ENCODE data around the gene BCAS4. TPM values are rescaled to one million over a fixed set of nuclear protein-coding genes. Genes with fewer than 3 reads are reported as not detected.

Gene BCAS4
- total RNA-seq, 1 donor: 13.7 TPM

DNA sequence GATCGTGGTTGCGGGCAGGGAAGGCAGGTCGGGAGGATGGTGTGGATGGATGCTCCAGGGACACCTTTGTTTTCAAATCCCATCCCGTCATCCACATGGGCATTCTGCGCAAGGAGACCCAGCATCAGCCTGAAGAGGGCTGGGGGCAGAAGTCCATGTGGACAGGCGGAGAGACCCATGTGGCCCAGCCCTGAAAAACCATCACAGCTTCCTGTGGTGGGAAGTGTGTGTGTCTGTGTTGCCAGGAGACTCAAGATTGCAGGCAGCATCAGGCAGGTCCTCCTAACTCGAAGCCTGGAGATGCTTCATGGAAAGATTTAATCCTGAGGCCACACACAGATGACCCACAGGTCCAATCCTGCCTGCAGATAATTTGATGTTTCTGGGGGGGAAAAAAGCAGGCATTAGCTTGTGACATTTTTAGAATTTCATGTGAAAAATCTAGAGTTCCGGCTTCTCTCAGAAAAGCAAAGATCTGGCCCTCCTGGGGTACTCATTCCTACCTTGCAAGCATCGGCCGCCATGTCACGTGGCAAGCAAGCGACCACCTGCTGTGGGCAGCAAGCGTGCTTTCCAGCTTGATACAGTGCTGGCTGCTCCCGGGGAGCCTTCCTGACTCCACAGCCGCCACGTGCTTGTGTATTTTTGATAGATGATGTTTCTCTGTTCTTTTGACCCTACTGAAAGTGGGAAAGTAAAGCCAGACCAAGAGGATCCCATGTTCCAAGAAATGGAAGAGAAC is 25.8 kb downstream of the BCAS4 start:
- H3K27me3 ChIP-seq (ENCODE audit: insufficient read depth, low read length): no peaks in the 10 kb centered on the region
- H3K9me3 ChIP-seq (ENCODE audit: low read depth, low read length): no peaks in the 10 kb centered on the region
- H3K4me3 ChIP-seq (ENCODE audit: low read length): no peak overlapping the region
- H3K4me1 ChIP-seq (ENCODE audit: insufficient read depth, low read length): peaks cover 58% of the 10 kb centered on the region

DNA sequence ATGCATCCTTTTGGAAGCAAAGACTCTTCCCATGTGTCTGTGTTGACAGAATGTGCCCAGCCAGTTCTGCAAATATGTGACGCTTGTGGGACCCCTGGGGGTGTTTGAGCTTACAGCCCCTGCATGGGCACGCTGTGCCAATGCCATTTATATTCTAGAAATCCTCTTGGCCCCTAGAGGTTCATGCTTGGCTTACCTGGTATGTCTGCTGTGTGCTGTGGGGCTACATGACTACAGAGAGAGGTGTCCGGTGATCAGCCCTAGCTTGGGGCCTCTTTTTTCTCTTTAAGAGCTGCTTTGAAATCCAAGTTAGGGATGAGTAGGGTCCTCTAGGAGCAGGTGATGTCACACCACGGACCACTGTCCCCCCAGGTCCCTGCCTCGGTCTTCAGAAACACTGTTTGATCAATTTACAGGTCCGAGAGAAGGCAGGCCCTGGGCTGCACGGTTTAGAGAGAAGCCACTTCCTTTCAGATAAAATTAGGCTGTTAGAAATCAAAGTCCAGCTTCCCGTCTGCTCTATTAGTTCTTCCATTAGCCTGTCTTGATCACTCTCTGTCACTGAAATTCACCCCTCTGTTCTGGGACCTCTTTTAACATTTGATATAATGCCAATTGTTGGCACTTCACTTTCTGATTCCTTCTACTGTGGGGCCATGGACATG is 26.5 kb downstream of the BCAS4 start:
- no peak overlapping the region for H3K4me3 ChIP-seq (ENCODE audit: low read length)
- H3K27me3 ChIP-seq (ENCODE audit: insufficient read depth, low read length): no peaks in the 10 kb centered on the region
- H3K9me3 ChIP-seq (ENCODE audit: low read depth, low read length): no peaks in the 10 kb centered on the region
- peaks cover 51% of the 10 kb centered on the region for H3K4me1 ChIP-seq (ENCODE audit: insufficient read depth, low read length)

DNA sequence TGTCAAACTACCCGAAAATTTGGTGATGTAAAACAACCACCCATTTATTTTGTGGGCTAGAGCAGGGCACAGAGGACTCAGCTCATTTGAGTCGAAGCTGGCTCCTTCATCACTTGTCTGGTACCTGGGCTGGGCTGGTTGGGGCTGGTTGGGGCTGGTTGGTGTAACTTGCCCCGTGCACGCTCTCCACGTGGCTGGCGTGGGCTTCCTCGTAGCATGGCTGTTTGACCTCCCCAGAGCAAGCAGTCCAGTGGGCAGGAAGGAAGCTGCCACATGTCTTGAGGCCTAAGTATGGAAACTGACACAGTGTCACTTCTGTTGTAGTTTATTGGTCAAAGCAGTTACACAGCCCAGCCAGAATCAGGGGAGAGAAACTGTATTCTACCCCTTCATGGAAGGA is 27.1 kb downstream of the BCAS4 start:
- no peaks in the 10 kb centered on the region for H3K27me3 ChIP-seq (ENCODE audit: insufficient read depth, low read length)
- no peaks in the 10 kb centered on the region for H3K9me3 ChIP-seq (ENCODE audit: low read depth, low read length)
- peaks cover 48% of the 10 kb centered on the region for H3K4me1 ChIP-seq (ENCODE audit: insufficient read depth, low read length)
- H3K4me3 ChIP-seq (ENCODE audit: low read length): no peak overlapping the region

DNA sequence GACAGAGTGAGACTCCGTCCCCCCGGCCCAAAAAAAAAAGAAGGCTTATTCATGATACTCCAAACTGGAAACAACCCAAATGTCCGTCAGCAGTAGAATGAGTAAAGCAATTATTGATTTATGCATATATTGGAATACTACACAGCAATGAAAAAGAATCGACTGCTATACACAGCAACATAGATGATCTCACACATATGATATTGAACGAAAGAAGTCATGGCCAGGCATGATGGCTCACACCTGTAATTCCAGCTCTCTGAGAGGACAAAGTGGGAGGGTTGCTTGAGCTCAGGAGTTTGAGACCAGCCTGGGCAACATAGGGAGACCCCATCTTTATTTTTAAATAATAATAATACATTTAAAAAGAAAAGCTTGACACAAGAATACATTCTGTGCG is 28.5 kb downstream of the BCAS4 start:
- peaks cover 35% of the 10 kb centered on the region for H3K4me1 ChIP-seq (ENCODE audit: insufficient read depth, low read length)
- no peaks in the 10 kb centered on the region for H3K27me3 ChIP-seq (ENCODE audit: insufficient read depth, low read length)
- H3K9me3 ChIP-seq (ENCODE audit: low read depth, low read length): no peaks in the 10 kb centered on the region
- no peak overlapping the region for H3K4me3 ChIP-seq (ENCODE audit: low read length)

DNA sequence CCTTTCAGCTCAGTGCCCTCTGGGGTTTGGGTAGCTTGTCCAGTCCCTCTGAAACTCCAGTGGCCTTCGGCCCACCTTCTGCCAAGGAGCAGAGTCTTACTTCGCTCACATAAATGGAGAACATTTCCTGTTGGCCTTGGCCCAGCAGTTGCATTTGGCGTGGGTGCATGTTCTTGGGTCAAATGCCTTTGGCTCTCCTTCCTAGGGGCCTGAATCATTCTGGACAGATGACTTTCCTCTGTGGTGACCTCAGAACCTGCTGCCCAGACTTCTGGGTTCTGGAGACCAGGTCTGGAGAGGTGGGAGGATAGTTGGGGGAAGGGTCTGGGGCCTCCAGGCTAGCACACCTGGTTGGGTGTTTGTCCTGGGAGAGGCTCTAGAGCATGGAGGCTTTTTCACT is 29.3 kb downstream of the BCAS4 start:
- peaks cover 27% of the 10 kb centered on the region for H3K4me1 ChIP-seq (ENCODE audit: insufficient read depth, low read length)
- H3K9me3 ChIP-seq (ENCODE audit: low read depth, low read length): no peaks in the 10 kb centered on the region

DNA sequence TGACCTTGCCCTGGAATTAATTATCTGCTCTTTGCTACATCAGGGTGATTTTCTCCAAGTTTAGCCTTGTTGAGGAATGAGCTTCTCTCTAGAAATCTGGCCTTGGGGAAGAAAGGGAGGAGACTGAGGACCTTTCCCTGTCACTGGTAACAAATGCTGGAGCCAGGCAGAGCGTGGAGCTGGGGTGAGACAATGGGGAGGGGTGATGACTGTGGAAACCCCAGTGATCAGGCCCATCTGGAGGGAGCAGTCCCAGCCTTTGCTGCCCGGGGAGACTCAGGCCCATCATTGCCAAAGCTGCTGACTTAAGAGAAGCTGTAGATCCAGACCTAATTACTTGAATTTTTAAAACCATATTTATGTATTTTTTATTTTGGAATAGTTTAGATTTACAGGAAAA is 31.3 kb downstream of the BCAS4 start:
- no peak overlapping the region for H3K4me3 ChIP-seq (ENCODE audit: low read length)
- no peaks in the 10 kb centered on the region for H3K9me3 ChIP-seq (ENCODE audit: low read depth, low read length)
- H3K4me1 ChIP-seq (ENCODE audit: insufficient read depth, low read length): peaks cover 13% of the 10 kb centered on the region
- H3K27me3 ChIP-seq (ENCODE audit: insufficient read depth, low read length): no peaks in the 10 kb centered on the region

More for the DNA sequence above, 29.3 kb downstream of the BCAS4 start:
- no peak overlapping the region for H3K4me3 ChIP-seq (ENCODE audit: low read length)
- no peaks in the 10 kb centered on the region for H3K27me3 ChIP-seq (ENCODE audit: insufficient read depth, low read length)

DNA sequence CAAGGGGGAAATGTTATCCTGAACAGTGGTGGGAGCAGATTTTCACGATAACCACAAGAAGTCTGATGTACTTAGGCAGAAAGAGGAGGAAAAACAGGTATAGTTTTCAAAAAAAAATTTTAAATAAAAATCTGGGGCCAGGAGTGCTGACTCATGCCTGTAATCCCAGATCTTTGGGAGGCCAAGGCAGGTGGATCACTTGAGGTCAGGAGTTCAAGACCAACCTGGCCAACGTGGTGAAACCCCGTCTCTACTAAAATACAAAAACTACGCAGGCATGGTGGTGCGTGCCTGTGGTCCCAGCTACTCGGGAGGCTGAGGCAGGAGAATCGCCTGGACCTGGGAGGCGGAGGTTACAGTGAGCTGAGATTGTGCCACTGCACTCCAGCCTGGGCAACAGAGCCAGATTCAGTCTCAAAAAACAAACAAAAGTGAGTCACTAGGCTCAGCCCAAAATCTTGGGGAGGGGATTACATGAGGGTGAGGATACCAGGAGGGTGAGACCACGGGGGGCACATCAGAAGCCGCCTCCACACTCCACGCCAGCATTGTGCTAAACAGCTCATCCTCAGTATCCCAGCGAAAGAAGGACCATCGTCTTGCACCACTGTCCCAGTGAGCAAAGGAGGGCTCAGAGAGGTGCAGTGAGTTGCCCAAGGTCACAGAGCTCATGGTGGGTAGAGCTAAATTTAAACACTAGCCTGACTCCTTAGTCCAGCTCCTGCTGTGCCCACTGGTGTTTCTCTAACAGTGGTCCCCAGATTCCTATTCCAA is 33.7 kb downstream of the BCAS4 start:
- no peak overlapping the region for H3K4me3 ChIP-seq (ENCODE audit: low read length)
- no peaks in the 10 kb centered on the region for H3K27me3 ChIP-seq (ENCODE audit: insufficient read depth, low read length)
- no peaks in the 10 kb centered on the region for H3K4me1 ChIP-seq (ENCODE audit: insufficient read depth, low read length)
- H3K9me3 ChIP-seq (ENCODE audit: low read depth, low read length): no peaks in the 10 kb centered on the region

DNA sequence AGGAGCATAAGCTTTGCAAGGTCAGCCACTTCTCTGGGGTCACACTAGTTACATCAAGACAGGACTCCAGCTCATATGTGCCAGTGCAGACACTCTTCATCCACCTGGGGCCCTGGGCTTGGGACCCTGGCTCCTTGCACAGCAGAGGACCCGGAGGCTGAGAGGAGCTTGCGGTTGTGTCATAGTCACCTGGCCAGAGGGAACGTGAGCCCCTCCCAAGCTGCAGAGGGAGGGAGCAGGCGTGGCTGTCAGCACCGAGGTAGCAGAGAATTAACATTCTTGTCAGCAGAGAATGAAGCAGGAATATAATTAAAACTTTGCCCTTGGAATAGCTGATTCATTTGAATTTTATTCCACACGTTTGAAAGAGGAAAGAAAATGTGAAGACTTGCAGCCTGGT is 36.8 kb downstream of the BCAS4 start:
- H3K4me3 ChIP-seq (ENCODE audit: low read length): no peak overlapping the region
- H3K27me3 ChIP-seq (ENCODE audit: insufficient read depth, low read length): no peaks in the 10 kb centered on the region
- H3K4me1 ChIP-seq (ENCODE audit: insufficient read depth, low read length): no peaks in the 10 kb centered on the region
- H3K9me3 ChIP-seq (ENCODE audit: low read depth, low read length): no peaks in the 10 kb centered on the region

DNA sequence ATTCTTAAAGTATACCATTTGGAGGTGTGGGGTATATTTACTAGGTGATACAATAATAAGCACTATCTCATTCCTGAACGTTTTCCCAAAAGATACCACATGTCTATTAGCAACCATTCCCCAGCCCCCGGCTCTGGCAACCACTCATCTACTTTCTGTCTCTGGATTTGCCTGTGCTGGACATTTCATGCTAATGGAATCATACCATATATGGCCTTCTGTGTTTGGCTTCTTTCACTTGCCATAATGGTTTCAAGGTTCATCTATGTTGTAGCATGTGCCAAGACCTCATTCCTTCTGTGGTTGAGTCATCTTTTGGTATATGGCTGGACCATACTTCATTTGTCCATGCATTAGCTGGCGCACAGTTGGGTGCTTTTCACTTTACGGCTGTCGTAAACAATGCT is 39.7 kb downstream of the BCAS4 start:
- H3K9me3 ChIP-seq (ENCODE audit: low read depth, low read length): no peaks in the 10 kb centered on the region
- H3K4me1 ChIP-seq (ENCODE audit: insufficient read depth, low read length): no peaks in the 10 kb centered on the region
- H3K4me3 ChIP-seq (ENCODE audit: low read length): no peak overlapping the region
- H3K27me3 ChIP-seq (ENCODE audit: insufficient read depth, low read length): no peaks in the 10 kb centered on the region

DNA sequence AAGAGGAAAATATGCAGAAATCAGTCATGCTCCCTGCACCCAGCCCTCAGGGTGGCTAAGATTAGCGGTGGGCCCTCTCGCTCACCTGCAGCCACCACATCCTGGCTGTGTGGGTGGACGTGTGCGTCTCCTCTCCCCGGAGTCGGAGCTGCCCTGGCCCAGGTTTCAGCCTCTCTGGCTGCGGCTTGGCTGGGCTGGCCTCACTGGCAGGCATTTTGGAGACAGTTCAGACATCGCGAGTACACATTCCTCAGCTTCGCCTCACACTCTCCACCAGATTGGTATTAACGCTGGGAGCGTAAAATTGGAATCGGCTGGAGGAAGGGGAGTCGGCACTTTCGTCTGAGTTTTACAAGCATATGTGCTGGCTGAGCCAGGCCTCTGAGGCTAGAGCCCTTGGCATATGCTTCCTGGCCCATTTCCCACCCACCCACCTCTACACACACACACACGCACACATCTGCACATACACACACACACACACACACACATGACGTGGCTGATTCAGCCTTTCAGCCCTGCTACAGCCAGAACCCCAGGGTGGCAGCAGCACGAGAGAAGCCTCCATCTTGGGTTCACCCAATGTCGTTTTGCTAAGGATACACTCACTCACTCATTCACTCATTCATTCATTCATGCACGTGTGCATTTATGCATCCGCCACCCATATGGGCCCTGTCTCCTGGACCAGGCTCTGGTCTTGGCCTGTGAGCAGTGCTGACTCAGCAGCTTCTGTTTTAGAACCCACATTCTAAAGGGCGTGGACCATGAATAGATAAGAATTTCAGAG is 42.9 kb downstream of the BCAS4 start:
- Histone ChIP-seq H3K4me1 (ENCODE audit: insufficient read depth, low read length) (no peaks in the 10 kb centered on the region), H3K4me3 (ENCODE audit: low read length) (no peak overlapping the region), H3K27me3 (ENCODE audit: insufficient read depth, low read length) (no peaks in the 10 kb centered on the region), H3K9me3 (ENCODE audit: low read depth, low read length) (no peaks in the 10 kb centered on the region)

DNA sequence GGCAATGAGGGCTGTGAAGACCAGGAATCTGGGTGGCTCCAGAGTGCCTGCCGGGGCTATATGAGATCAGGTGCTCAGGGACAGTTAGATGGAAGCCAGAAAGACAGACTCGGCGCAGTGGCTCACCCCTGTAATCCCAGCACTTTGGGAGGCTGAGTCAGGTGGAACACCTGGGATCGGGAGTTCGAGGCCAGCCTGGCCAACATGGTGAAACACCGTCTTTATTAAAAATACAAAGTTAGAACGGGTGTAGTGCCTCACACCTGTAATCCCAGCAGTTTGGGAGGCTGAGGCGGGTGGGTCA is 43.4 kb downstream of the BCAS4 start:
- no peaks in the 10 kb centered on the region for H3K9me3 ChIP-seq (ENCODE audit: low read depth, low read length)
- H3K4me3 ChIP-seq (ENCODE audit: low read length): no peak overlapping the region
- no peaks in the 10 kb centered on the region for H3K27me3 ChIP-seq (ENCODE audit: insufficient read depth, low read length)
- no peaks in the 10 kb centered on the region for H3K4me1 ChIP-seq (ENCODE audit: insufficient read depth, low read length)

DNA sequence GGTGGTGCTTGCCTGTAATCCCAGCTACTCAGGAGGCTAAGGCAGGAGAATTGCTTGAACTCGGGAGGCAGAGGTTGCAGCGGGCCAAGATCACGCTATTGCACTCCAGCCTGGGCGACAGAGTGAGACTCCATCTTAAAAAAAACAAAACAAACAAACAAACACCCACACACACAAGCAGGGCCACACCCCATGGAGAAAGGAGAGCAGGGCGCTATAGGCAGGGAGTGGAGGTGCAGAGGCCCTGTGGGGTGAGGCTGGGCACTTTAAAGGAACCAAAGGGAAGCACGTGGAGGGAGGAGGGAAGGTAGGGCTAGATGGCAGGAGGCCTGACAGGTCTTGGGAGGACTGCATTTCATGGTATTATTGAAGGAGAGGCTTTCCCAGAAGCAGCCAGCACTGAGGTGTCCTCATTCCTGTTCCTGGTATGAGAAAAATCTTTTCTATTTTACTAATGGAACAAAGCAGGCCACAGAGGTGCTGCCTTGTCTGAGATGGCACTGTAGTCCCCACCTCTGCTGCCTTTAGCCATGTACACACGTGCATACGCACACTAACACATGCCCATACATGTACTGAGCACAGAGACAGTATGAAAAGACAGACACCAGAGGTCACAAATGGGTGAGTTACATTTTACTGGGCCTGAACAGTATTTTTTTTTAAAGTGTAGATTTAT is 44.0 kb downstream of the BCAS4 start:
- H3K9me3 ChIP-seq (ENCODE audit: low read depth, low read length): no peaks in the 10 kb centered on the region
- H3K4me1 ChIP-seq (ENCODE audit: insufficient read depth, low read length): no peaks in the 10 kb centered on the region
- H3K27me3 ChIP-seq (ENCODE audit: insufficient read depth, low read length): no peaks in the 10 kb centered on the region
- no peak overlapping the region for H3K4me3 ChIP-seq (ENCODE audit: low read length)

DNA sequence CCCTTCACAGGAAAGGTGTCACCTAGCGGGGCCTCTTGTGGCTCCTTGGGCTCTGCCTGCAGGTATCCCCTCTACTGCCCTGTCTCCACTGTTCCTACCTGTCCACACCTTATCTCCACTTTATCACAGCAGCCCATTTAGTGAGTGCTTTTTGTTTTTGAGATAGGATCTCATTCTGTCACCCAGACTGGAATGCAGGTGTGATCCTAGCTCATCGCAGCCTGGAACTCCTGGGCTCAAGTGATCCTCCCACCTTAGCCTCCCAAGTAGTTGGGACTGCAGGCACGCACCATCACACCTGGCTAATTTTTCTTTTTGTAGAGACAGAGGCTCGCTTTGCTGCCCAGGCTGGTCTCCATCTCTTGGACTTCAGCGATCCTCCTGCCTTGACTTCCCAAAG is 48.0 kb downstream of the BCAS4 start:
- Histone ChIP-seq H3K4me1 (ENCODE audit: insufficient read depth, low read length) (no peaks in the 10 kb centered on the region), H3K4me3 (ENCODE audit: low read length) (no peak overlapping the region), H3K27me3 (ENCODE audit: insufficient read depth, low read length) (no peaks in the 10 kb centered on the region), H3K9me3 (ENCODE audit: low read depth, low read length) (no peaks in the 10 kb centered on the region)

DNA sequence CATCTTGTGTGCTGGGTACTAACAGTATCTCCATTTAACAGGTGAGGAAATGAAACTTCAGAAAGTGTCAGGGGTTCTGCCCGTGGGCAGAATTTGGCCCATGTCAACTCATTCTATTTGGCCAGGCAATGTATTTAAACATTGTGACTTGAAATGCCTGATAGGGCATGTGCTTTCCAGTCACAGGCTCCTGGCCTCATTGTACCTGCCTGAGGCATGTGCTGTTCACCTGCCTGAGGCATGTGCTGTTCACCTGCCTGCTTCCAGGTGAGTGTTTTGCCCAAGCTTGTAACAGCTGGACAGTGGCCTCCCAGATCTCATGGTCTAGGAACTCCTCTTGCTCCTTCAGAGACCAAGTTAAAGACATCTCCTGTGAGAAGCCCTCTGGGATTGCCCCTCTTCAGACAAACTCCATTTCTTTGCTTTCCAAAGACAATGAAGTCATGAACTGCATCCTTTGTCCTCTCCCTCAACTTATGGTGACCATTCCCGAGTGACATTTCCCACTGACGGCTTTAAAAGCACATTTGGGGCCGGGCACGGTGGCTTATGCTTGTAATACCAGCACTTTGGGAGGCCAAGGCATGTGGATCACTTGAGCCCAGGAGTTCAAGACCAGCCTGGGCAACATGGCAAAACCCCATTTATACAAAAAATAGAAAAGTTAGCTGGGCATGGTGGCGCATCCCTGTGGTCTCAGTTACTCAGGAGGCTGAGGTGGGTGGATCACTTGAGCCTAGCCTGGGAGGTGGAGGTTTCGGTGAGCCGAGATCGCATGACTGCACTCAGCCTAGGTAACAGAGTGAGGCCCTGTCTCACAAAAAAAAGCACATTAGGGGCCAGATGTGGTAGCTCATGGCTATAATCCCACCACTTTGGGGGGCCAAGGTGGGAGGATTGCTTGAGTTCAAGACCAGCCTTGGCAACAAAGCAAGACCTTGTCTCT is 48.7 kb downstream of the BCAS4 start:
- H3K9me3 ChIP-seq (ENCODE audit: low read depth, low read length): no peaks in the 10 kb centered on the region
- no peaks in the 10 kb centered on the region for H3K27me3 ChIP-seq (ENCODE audit: insufficient read depth, low read length)
- no peaks in the 10 kb centered on the region for H3K4me1 ChIP-seq (ENCODE audit: insufficient read depth, low read length)

More for the DNA sequence above, 48.7 kb downstream of the BCAS4 start:
- no peak overlapping the region for H3K4me3 ChIP-seq (ENCODE audit: low read length)
